Caco-2 (cell line): Measurements from ENCODE around the gene ATP7A. TPM values are rescaled to one million over a fixed set of nuclear protein-coding genes. Genes with fewer than 3 reads are reported as not detected.
"Not testable (repeated sequence)": the region's sequence is repeated elsewhere in the genome, so short reads cannot be mapped to it uniquely, and the experiment has no call there.

Experiments
- BruUV-seq: library from RNA; stranded (reverse); fragments of 400-500 nt; replicated peaks from 2 replicates; lab custom pipeline; 2021; lab: Mats Ljungman, UMichigan
- CTCF ChIA-PET: fragments of 300-600 bp; sonication (Branson Sonifier 250); formaldehyde crosslinking; loops from one replicate; lab custom pipeline; 2022; ENCODE audit warnings: antibody characterized with exemption; lab: Charles Lee
- POLR2A ChIA-PET: fragments of 300-600 bp; sonication (Branson Sonifier 250); formaldehyde crosslinking; loops from one replicate; lab custom pipeline; 2022; ENCODE audit warnings: antibody characterized with exemption; lab: Charles Lee
- DNase-seq, 2 experiments: peaks; one replicate each; pipeline versions ENCODE4 v3.0.0 to v3.0.0-alpha.2; 2020 to 2022
- H3K27me3 ChIP-seq: replicated peaks from 2 replicates; pipeline ENCODE4 v1.6.0; 2011; ENCODE audit warnings: low read length; ENCODE audit not compliant: control insufficient read depth, insufficient read depth
- H3K36me3 ChIP-seq: 2 replicates; pipeline ENCODE4 v1.5.1; 2011; ENCODE audit warnings: low read length; ENCODE audit not compliant: control insufficient read depth, insufficient read depth
- H3K4me1 ChIP-seq: fragments of 250-450 bp; sonication (Bioruptor Pico); 2 replicates; pipeline ENCODE4 v1.5.1; 2020; ENCODE audit warnings: mild to moderate bottlenecking
- H3K4me3 ChIP-seq: 2 replicates; pipeline ENCODE4 v1.5.1; 2011; ENCODE audit warnings: low read depth, mild to moderate bottlenecking, control low read depth, low read length
- H3K9me3 ChIP-seq: fragments of 250-450 bp; sonication (Bioruptor Pico); 2 replicates; pipeline ENCODE4 v1.5.1; 2020; ENCODE audit warnings: mild to moderate bottlenecking, moderate library complexity
- H3K27ac Mint-ChIP-seq: one replicate; pipeline ENCODE4 v1.8.0; 2022; ENCODE audit warnings: mixed read lengths; ENCODE audit not compliant: unreplicated experiment
- H3K27me3 Mint-ChIP-seq: one replicate; pipeline ENCODE4 v1.8.0; 2022; ENCODE audit warnings: mixed read lengths; ENCODE audit not compliant: insufficient read depth, unreplicated experiment
- H3K36me3 Mint-ChIP-seq: one replicate; pipeline ENCODE4 v1.8.0; 2022; ENCODE audit warnings: mild to moderate bottlenecking, mixed read lengths; ENCODE audit not compliant: insufficient read depth, unreplicated experiment
- H3K4me1 Mint-ChIP-seq: one replicate; pipeline ENCODE4 v1.8.0; 2022; ENCODE audit warnings: low read depth, mixed read lengths; ENCODE audit not compliant: unreplicated experiment
- H3K4me3 Mint-ChIP-seq: one replicate; pipeline ENCODE4 v1.8.0; 2022; ENCODE audit warnings: mild to moderate bottlenecking, moderate library complexity, mixed read lengths; ENCODE audit not compliant: unreplicated experiment
- H3K9me3 Mint-ChIP-seq: one replicate; pipeline ENCODE4 v1.8.0; 2022; ENCODE audit warnings: mixed read lengths; ENCODE audit not compliant: unreplicated experiment
- CTCF ChIP-seq, 2 experiments: fragments of 200-600 bp in 1 of 2; IDR thresholded peaks; 1 replicate in 1 of 2; 2 replicates in 1 of 2; pipeline versions ENCODE4 v1.5.1 to v1.8.0; 2011 to 2022; ENCODE audit warnings: antibody characterized with exemption in 1 of 2, control low read depth in 1 of 2, inconsistent platforms in 1 of 2, low read depth in 1 of 2, low read length in 1 of 2, mild to moderate bottlenecking in 1 of 2, moderate library complexity in 1 of 2; ENCODE audit not compliant: insufficient read depth in 1 of 2, severe bottlenecking in 1 of 2, unreplicated experiment in 1 of 2
- intact Hi-C: fragments of 100-400 bp; cut with micrococcal nuclease; formaldehyde crosslinking; loops from one replicate; pipeline ENCODE4 v1.10.0; 2022; ENCODE audit not compliant: unreplicated experiment
- total RNA-seq: library from RNA; stranded (reverse); gene quantifications from 2 replicates; pipeline ENCODE4 v1.2.3, GENCODE V29; 2022

Gene ATP7A
- total RNA-seq, 1 experiment from 2014 or later: 3.1 TPM

GRCh38 chrX:78071331-78071730 lies 160.8 kb downstream of the ATP7A start:
- BruUV-seq: no TSS peak
- H3K9me3 ChIP-seq: no peaks in the 10 kb centered on the region
- H3K36me3 ChIP-seq: no peaks in the 10 kb centered on the region
- POLR2A ChIA-PET: no interaction called here
- no peaks in the 10 kb centered on the region for H3K27me3 Mint-ChIP-seq
- CTCF ChIA-PET: no interaction called here
- H3K36me3 Mint-ChIP-seq: no peaks in the 10 kb centered on the region
- no peak overlapping the region for H3K27ac Mint-ChIP-seq
- H3K4me1 Mint-ChIP-seq: no peaks in the 10 kb centered on the region
- DNase-seq: no peak
- no peak overlapping the region for H3K4me3 ChIP-seq
- H3K27me3 ChIP-seq: no peaks in the 10 kb centered on the region
- peaks cover 8% of the 10 kb centered on the region for H3K9me3 Mint-ChIP-seq
- TF ChIP-seq CTCF (IDR thresholded peaks at IDR 0.05; ENCODE audit: insufficient read depth in 1 of 2, low read depth in 1 of 2, low read length in 1 of 2, severe bottlenecking in 1 of 2, unreplicated experiment in 1 of 2): no peak
- intact Hi-C loops: no loop called here
- H3K4me1 ChIP-seq: no peaks in the 10 kb centered on the region
- H3K4me3 Mint-ChIP-seq: no peak overlapping the region

GRCh38 chrX:78073147-78074077 lies 162.9 kb downstream of the ATP7A start:
- H3K9me3 Mint-ChIP-seq, H3K36me3 ChIP-seq, CTCF ChIA-PET, H3K27me3 ChIP-seq, intact Hi-C loops, BruUV-seq, H3K4me3 ChIP-seq, H3K27me3 Mint-ChIP-seq, DNase-seq, H3K4me3 Mint-ChIP-seq, H3K36me3 Mint-ChIP-seq, H3K4me1 ChIP-seq, H3K9me3 ChIP-seq, POLR2A ChIA-PET, H3K4me1 Mint-ChIP-seq, H3K27ac Mint-ChIP-seq: not testable (repeated sequence)

DNA sequence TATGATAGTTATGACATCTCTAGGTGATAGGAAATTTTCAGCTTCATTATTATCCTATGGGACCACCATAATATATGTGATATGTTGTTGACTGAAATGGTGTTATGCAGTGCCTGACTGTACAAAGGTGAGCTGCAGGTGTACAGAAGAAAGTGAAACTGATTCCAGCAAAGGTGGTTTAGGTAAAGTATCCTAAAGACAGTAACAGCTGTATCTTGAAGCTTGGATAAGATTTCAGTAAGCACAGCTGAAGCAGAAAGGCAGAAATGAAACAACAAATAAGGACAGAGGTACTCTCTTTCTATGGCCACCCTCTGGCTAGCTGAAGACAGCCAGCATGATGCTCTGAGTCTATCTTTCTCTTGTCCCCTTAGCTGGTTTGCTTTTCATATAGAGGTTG lies 163.6 kb downstream of the ATP7A start:
- intact Hi-C loops: no loop called here
- Mint-ChIP-seq H3K27me3 (no peaks in the 10 kb centered on the region), H3K4me1 (no peaks in the 10 kb centered on the region), H3K36me3 (no peaks in the 10 kb centered on the region), H3K4me3 (no peak overlapping the region), H3K27ac (no peak overlapping the region), H3K9me3 (peaks cover 8% of the 10 kb centered on the region)
- no peak for DNase-seq
- CTCF ChIA-PET: no interaction called here
- POLR2A ChIA-PET: no interaction called here
- Histone ChIP-seq H3K4me1 (no peaks in the 10 kb centered on the region), H3K36me3 (no peaks in the 10 kb centered on the region), H3K27me3 (no peaks in the 10 kb centered on the region), H3K4me3 (no peak overlapping the region), H3K9me3 (no peaks in the 10 kb centered on the region)
- BruUV-seq: no TSS peak
- TF ChIP-seq CTCF (IDR thresholded peaks at IDR 0.05; ENCODE audit: insufficient read depth in 1 of 2, low read depth in 1 of 2, low read length in 1 of 2, severe bottlenecking in 1 of 2, unreplicated experiment in 1 of 2): no peak
